Transverse colon (tissue), 4 donors: Measurements from ENCODE around the gene STK32A. TPM values are rescaled to one million over a fixed set of nuclear protein-coding genes. Genes with fewer than 3 reads are reported as not detected.

Experiments used
- DNase-seq: peaks from one replicate; pipeline ENCODE4 v3.0.0-alpha.2; 2019
- H3K27ac ChIP-seq, 4 donors: fragments of 200-600 bp; sonication (generic); 2 replicates each; pipeline ENCODE4 v1.5.1; 2016 to 2018; ENCODE audit warnings: inconsistent platforms in 4 of 4
- H3K27me3 ChIP-seq: fragments of 200-600 bp; sonication (generic); 2 replicates; pipeline ENCODE4 v1.5.1; 2017; ENCODE audit warnings: inconsistent platforms
- H3K36me3 ChIP-seq, 4 donors: fragments of 200-600 bp; sonication (generic); 2 replicates each; pipeline ENCODE4 v1.5.1; 2017 to 2019; ENCODE audit warnings: inconsistent platforms in 4 of 4
- H3K4me1 ChIP-seq, 4 donors: fragments of 200-600 bp; sonication (generic); 2 replicates each; pipeline ENCODE4 v1.5.1; 2017 to 2020; ENCODE audit warnings: inconsistent platforms in 4 of 4
- H3K4me3 ChIP-seq, 4 donors: fragments of 200-600 bp; sonication (generic); 1 replicate in 1 of 4; 2 replicates in 3 of 4; pipeline versions ENCODE4 v1.5.1 to v1.6.1; 2017 to 2019; ENCODE audit warnings: inconsistent platforms in 4 of 4
- H3K9me3 ChIP-seq, 2 donors: fragments of 200-600 bp; sonication (generic); 2 replicates each; pipeline ENCODE4 v1.5.1; 2017 to 2019; ENCODE audit warnings: inconsistent platforms in 2 of 2
- CTCF ChIP-seq, 5 experiments: fragments of 200-600 bp in 3 of 5; fragments of 450-650 bp in 2 of 5; sonication (generic) in 3 of 5; IDR thresholded peaks; 1 replicate in 2 of 5; 2 replicates in 3 of 5; pipeline ENCODE4 v1.5.1; 2016 to 2017; ENCODE audit warnings: antibody characterized with exemption in 5 of 5, inconsistent platforms in 3 of 5, mild to moderate bottlenecking in 2 of 5, moderate library complexity in 1 of 5
- EP300 ChIP-seq: sonication (generic); formaldehyde crosslinking; IDR thresholded peaks from one replicate; pipeline ENCODE4 v1.6.1; 2017; ENCODE audit warnings: antibody characterized with exemption, low read depth
- POLR2A ChIP-seq: fragments of 450-650 bp; IDR thresholded peaks from one replicate; pipeline ENCODE4 v1.6.1; 2016; ENCODE audit warnings: antibody characterized with exemption, mild to moderate bottlenecking, moderate library complexity
- POLR2AphosphoS5 ChIP-seq, 3 donors: sonication (generic); formaldehyde crosslinking; IDR thresholded peaks; one replicate each; pipeline ENCODE4 v1.6.1; 2016; ENCODE audit warnings: antibody characterized with exemption in 3 of 3
- whole genome bisulfite sequencing, 2 donors: methylation state at CpG; one replicate each; pipeline ENCODE4 v1.1.5; 2018; ENCODE audit warnings: low coverage in 1 of 2; 5-methylcytosine and 5-hydroxymethylcytosine counted together
- in situ Hi-C, 4 donors: fragments of 200-750 bp; cut with MboI; loops; one replicate each; pipeline versions ENCODE4 v1.15.0 to v1.15.1; 2017; ENCODE audit warnings: low sequenced_read_pairs in 3 of 4, low pct_ligation_motif_present in 1 of 4, low pct_unique_long_range_greater_than_20kb in 1 of 4
- intact Hi-C: fragments of 100-400 bp; cut with DNase I; formaldehyde crosslinking; loops from one replicate; pipeline ENCODE4 v1.15.1; 2023; ENCODE audit warnings: low total_unique reads
- total RNA-seq, 4 donors: library from RNA; depleted of rRNA; stranded (reverse); fragments of >200 nt; gene quantifications; one replicate each; pipeline ENCODE4 v1.1.0, GENCODE V29; 2016

The STK32A gene
- total RNA-seq, 4 donors from 2014 or later: 1.4 to 1.6 TPM; not detected in 2

GRCh38 chr5:147190331-147190730, 44.5 kb upstream of the STK32A start:
- peaks cover 4% of the 10 kb centered on the region for H3K27me3 ChIP-seq
- no peaks in the 10 kb centered on the region for H3K9me3 ChIP-seq
- DNase-seq: no peak
- no peaks in the 10 kb centered on the region for H3K4me1 ChIP-seq
- in situ Hi-C loops (loop anchor here (25.0 kb wide), 1 partner anchor 653 kb away; no protein-coding TSS in a partner anchor), intact Hi-C loops (no loop called here)
- no peak overlapping the region for H3K27ac ChIP-seq
- TF ChIP-seq POLR2AphosphoS5 (IDR thresholded peaks at IDR 0.05): no peak
- TF ChIP-seq CTCF (IDR thresholded peaks at IDR 0.05): no peak
- no peak for TF ChIP-seq POLR2A
- TF ChIP-seq EP300: no peak
- H3K4me3 ChIP-seq: no peak overlapping the region
- 60% methylated on average over 1 of the region's 1 CpG; no CpG with 5 or more reads in 1 of the 2 donors for WGBS, 2 donors
- no peaks in the 10 kb centered on the region for H3K36me3 ChIP-seq

- TF ChIP-seq POLR2A (no peak), POLR2AphosphoS5 (IDR thresholded peaks at IDR 0.05) (no peak)
- peaks cover 4% of the 10 kb centered on the region for H3K27me3 ChIP-seq
- H3K4me1 ChIP-seq: no peaks in the 10 kb centered on the region
- intact Hi-C loops: no loop called here
- no peak overlapping the region for H3K4me3 ChIP-seq
- no peak for DNase-seq
- no peaks in the 10 kb centered on the region for H3K36me3 ChIP-seq
- 73 to 83% methylated on average over 1 of the region's 1 CpG for WGBS, 2 donors
- H3K27ac ChIP-seq: no peak overlapping the region
- in situ Hi-C loops: loop anchor here (25.0 kb wide), 1 partner anchor 656 kb away; no protein-coding TSS in a partner anchor
- no peaks in the 10 kb centered on the region for H3K9me3 ChIP-seq
Observed at GRCh38 chr5:147193123-147193522, 41.7 kb upstream of the STK32A start.

- no peak overlapping the region for H3K27ac ChIP-seq
- intact Hi-C loops (no loop called here), in situ Hi-C loops (no loop called here)
- no peak for TF ChIP-seq EP300
- no peak for TF ChIP-seq CTCF (IDR thresholded peaks at IDR 0.05)
- TF ChIP-seq POLR2A: no peak
- no peak for TF ChIP-seq POLR2AphosphoS5 (IDR thresholded peaks at IDR 0.05)
- no peak for DNase-seq
- no peak overlapping the region for H3K4me3 ChIP-seq
- no peaks in the 10 kb centered on the region for H3K36me3 ChIP-seq
- H3K9me3 ChIP-seq: no peaks in the 10 kb centered on the region
- no peaks in the 10 kb centered on the region for H3K27me3 ChIP-seq
- no peaks in the 10 kb centered on the region for H3K4me1 ChIP-seq
- 69 to 74% methylated on average over 2 to 5 of the region's 5 CpGs for WGBS, 2 donors
Observed at GRCh38 chr5:147200004-147200403, 34.8 kb upstream of the STK32A start.

GRCh38 chr5:147203213-147203612, 31.6 kb upstream of the STK32A start:
- WGBS, 2 donors: 63 to 67% methylated on average over 4 of the region's 4 CpGs
- H3K36me3 ChIP-seq: no peaks in the 10 kb centered on the region
- H3K4me3 ChIP-seq: no peak overlapping the region
- intact Hi-C loops (no loop called here), in situ Hi-C loops (no loop called here)
- no peaks in the 10 kb centered on the region for H3K4me1 ChIP-seq
- H3K27ac ChIP-seq: no peak overlapping the region
- no peak for DNase-seq
- no peaks in the 10 kb centered on the region for H3K27me3 ChIP-seq
- H3K9me3 ChIP-seq: no peaks in the 10 kb centered on the region
- TF ChIP-seq EP300: no peak
- no peak for TF ChIP-seq POLR2AphosphoS5 (IDR thresholded peaks at IDR 0.05)
- TF ChIP-seq POLR2A: no peak
- TF ChIP-seq CTCF (IDR thresholded peaks at IDR 0.05): no peak

- no peak for DNase-seq
- Histone ChIP-seq H3K9me3 (no peaks in the 10 kb centered on the region), H3K36me3 (no peaks in the 10 kb centered on the region), H3K27ac (no peak overlapping the region), H3K27me3 (no peaks in the 10 kb centered on the region), H3K4me1 (no peaks in the 10 kb centered on the region), H3K4me3 (no peak overlapping the region)
- intact Hi-C loops (no loop called here), in situ Hi-C loops (no loop called here)
- 82% methylated on average over 2 of the region's 2 CpGs; no CpG with 5 or more reads in 1 of the 2 donors for WGBS, 2 donors
- no peak for TF ChIP-seq EP300
Observed at GRCh38 chr5:147204576-147204975, 30.2 kb upstream of the STK32A start.
